ENCODE measurements around the gene ZNRF1.

Gene ZNRF1

DNA sequence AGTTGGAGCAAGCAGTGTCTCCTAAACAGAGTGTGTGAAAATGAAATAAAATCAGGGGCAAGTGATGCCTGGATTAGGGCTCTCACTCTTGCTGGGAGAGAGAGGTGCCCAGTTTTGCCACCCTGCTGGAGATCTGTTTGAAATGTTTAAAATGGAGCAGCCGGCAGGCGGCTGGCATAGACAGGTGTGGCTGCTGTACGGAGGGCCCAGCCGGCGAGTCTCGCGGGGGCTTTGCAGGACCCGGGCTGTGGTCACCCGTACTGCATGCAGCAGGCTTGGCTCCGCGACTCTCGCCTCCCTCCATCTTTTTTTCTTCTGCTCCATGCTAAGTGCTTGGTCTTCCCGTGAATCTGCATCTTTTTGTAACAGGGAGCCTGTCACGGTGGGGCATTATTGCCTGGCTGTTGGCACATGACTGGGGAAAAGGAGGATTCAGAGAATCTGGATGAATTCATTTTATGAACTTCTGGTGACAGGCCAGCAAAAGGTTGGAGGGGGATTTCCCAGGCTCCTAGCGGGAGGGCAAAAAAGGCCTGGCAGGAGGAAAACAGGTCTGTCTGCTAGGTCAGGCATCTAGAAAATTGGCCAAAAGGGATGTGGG is 1.8 kb downstream of the ZNRF1 start:
- TF ChIP-seq, protein P1, sequence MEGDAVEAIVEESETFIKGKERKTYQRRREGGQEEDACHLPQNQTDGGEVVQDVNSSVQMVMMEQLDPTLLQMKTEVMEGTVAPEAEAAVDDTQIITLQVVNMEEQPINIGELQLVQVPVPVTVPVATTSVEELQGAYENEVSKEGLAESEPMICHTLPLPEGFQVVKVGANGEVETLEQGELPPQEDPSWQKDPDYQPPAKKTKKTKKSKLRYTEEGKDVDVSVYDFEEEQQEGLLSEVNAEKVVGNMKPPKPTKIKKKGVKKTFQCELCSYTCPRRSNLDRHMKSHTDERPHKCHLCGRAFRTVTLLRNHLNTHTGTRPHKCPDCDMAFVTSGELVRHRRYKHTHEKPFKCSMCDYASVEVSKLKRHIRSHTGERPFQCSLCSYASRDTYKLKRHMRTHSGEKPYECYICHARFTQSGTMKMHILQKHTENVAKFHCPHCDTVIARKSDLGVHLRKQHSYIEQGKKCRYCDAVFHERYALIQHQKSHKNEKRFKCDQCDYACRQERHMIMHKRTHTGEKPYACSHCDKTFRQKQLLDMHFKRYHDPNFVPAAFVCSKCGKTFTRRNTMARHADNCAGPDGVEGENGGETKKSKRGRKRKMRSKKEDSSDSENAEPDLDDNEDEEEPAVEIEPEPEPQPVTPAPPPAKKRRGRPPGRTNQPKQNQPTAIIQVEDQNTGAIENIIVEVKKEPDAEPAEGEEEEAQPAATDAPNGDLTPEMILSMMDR (IDR thresholded peaks at IDR 0.05; ENCODE audit: low read depth, low read length, missing control alignments), result peak; percentile 22
- peak overlapping the region; percentile 80 for H3K4me3 ChIP-seq (ENCODE audit: low read depth, low read length)
- DNase-seq (ENCODE audit: low read depth), result no peak

DNA sequence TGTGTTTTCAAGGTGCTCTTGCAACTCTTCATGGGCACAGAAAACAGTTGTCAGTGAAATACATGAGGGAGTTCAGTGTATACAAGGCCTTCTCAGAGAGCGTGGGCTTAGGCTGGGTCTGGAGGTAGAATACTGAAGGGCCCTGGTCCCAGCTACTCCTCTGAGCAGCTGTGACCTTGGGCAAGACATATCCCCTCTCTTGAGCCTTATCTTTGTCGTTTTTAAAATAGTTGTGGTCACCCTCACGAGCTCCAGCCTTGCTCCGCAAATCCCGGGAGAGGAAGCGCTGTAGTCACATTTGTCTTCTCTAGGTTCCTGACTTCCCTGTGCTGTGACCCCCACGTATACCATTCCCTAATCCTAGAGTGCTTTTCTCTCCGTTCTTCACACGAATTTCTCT is 3.6 kb downstream of the ZNRF1 start:
- H3K4me3 ChIP-seq (ENCODE audit: low read depth, low read length), result no peak overlapping the region
- TF ChIP-seq, protein P1 (IDR thresholded peaks at IDR 0.05; ENCODE audit: low read depth, low read length, missing control alignments), result no peak
- DNase-seq (ENCODE audit: low read depth), result no peak

DNA sequence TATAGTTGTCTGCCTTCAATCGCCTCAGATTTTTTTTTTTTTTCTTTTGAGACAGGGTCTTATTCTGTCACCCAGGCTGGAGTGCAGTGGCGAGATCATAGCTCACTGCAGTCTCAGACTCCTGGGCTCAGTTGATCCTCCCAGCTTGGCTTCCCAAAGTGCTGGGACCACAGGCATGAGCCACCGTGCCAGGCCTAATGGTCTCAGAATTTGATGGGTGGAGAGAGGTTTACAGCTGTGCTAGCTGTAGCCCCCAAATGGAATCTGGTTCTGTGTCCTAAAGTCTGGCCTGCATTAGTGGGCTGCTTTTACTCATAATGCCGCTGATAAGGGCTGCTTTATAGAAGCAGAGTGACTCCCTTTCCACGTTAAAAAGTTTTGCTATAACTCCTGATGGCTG is 5.1 kb downstream of the ZNRF1 start:
- no peak for DNase-seq (ENCODE audit: low read depth)
- H3K4me3 ChIP-seq (ENCODE audit: low read depth, low read length), result no peak overlapping the region
- TF ChIP-seq, protein P1 (IDR thresholded peaks at IDR 0.05; ENCODE audit: low read depth, low read length, missing control alignments), result no peak

DNA sequence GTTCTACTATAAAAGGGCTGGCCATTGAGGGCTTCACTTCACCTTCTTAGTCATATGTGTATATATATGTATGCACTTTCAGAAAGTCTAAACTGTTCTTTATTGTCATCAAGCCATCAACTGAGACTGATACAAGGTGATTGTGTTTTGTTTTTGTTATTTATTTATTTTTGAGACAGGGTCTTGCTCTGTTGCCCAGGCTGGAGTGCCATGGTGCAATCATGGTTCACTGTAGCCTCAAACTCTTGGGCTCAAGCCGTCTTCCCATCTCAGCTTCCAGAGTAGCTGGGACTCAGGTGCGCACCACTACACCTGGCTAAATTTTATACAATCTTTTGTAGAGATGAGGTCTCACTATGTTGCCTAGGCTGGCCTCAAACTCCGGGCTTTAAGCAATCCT is 5.6 kb downstream of the ZNRF1 start:
- TF ChIP-seq, protein P1 (IDR thresholded peaks at IDR 0.05; ENCODE audit: low read depth, low read length, missing control alignments), result no peak
- H3K4me3 ChIP-seq (ENCODE audit: low read depth, low read length), result no peak overlapping the region
- DNase-seq (ENCODE audit: low read depth), result no peak

DNA sequence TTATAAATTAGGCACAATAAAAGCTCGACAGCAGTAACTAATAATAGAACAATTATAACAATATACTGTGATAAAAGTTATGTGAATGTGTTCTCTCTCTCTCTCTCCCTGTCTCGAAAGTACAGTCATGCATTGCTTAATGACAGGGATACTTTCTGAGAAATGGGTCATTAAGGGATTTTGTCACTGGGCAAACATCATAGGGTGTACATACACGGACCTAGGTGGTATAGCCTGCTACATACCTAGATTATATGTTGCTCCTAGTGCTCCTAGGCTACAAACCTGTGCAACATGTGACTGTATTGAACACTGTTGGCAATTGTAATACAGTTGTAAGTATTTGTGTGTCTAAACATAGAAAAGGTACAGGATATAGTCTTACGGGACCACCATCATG is 6.9 kb downstream of the ZNRF1 start:
- DNase-seq (ENCODE audit: low read depth), result no peak

DNA sequence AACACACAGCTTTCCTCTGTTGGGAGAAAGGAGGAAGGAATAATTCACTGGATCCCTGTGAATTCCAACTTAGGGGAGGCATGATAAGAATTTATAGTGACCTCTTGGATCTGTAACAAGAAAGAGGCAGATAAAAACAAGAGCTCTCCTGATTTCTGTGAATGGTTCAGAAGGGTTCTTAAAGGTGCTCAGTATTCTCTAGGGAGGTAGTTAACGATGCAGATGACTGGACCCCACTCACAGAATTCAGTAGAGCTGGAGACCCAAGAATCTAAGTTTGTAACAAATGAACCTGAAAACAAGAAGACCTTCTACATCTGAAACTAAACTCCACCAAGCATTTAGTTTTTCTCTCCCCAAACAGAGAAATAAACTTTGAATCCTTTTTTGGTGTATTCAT is 8.6 kb downstream of the ZNRF1 start:
- DNase-seq (ENCODE audit: low read depth), result no peak
- H3K4me3 ChIP-seq (ENCODE audit: low read depth, low read length), result no peak overlapping the region; the same call in 1 of the 2 replicates
- TF ChIP-seq, protein P1 (IDR thresholded peaks at IDR 0.05; ENCODE audit: low read depth, low read length, missing control alignments), result no peak

More for the DNA sequence above, 6.9 kb downstream of the ZNRF1 start:
- no peak overlapping the region for H3K4me3 ChIP-seq (ENCODE audit: low read depth, low read length)
- TF ChIP-seq, protein P1 (IDR thresholded peaks at IDR 0.05; ENCODE audit: low read depth, low read length, missing control alignments), result no peak

DNA sequence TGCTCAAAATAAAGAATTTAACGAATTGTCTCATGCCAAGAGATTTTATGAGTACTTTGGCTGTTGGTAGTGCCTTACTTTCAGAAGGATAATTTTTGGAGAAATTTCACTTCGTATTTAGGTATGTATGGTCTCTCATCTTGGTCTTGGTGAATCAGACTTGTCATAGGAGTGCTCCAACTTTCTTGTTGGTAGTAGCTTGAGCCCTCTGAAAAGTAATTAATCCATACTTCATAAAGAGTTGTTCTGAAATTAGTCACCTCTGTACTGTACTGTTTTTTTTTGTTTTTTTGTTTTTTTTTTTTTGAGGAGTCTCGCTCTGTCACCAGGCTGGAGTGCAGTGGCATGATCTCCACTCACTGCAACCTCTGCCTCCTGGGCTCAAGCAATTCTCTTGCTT is 11.6 kb downstream of the ZNRF1 start:
- H3K4me3 ChIP-seq (ENCODE audit: low read depth, low read length), result no peak overlapping the region
- DNase-seq (ENCODE audit: low read depth), result no peak

More for the DNA sequence above, 11.6 kb downstream of the ZNRF1 start:
- TF ChIP-seq, protein P1 (IDR thresholded peaks at IDR 0.05; ENCODE audit: low read depth, low read length, missing control alignments), result no peak

Data from GM12864 (cell line).